HEK293 (cell line): Measurements from ENCODE around the gene SMO.
A peak's percentile ranks its signal among the peaks of the same experiment; 100 is the strongest.

Source experiments
- CTCF ChIA-PET: fragments of 350-600 bp; formaldehyde crosslinking; extraction: SDS; loops from one replicate; lab custom pipeline; 2021; ENCODE audit warnings: antibody characterized with exemption; lab: Yijun Ruan, JAX
- POLR2A ChIA-PET: fragments of 300-600 bp; formaldehyde crosslinking; extraction: SDS; loops from one replicate; lab custom pipeline; 2020; ENCODE audit warnings: antibody characterized with exemption, inconsistent platforms; lab: Yijun Ruan, JAX
- H3K27ac ChIP-seq: fragments of 200-500 bp; sonication (Bioruptor generic); 2 replicates; pipeline ENCODE4 v1.5.1; 2014; ENCODE audit warnings: low read depth, low read length, control low read depth, inconsistent platforms; ENCODE audit errors: extremely low read depth
- H3K36me3 ChIP-seq, 2 experiments: fragments of 200-500 bp in 1 of 2; sonication (Bioruptor generic) in 1 of 2; 1 replicate in 1 of 2; 2 replicates in 1 of 2; pipeline ENCODE4 v1.5.1; 2014 to 2017; ENCODE audit warnings: inconsistent platforms in 2 of 2, low read length in 2 of 2; ENCODE audit not compliant: control insufficient read depth in 2 of 2, insufficient read depth in 1 of 2
- H3K4me1 ChIP-seq: fragments of 200-500 bp; sonication (Bioruptor generic); 2 replicates; pipeline ENCODE4 v1.5.1; 2014; ENCODE audit warnings: mild to moderate bottlenecking, low read length, inconsistent platforms; ENCODE audit not compliant: control insufficient read depth, insufficient read depth
- H3K4me3 ChIP-seq: 2 replicates; pipeline ENCODE4 v1.5.1; 2011; ENCODE audit warnings: low read depth, mild to moderate bottlenecking, control low read depth, low read length, moderate library complexity
- H3K9me3 ChIP-seq: fragments of 200-500 bp; sonication (Bioruptor generic); 2 replicates; pipeline ENCODE4 v1.5.1; 2014; ENCODE audit warnings: low read depth, low read length, inconsistent platforms; ENCODE audit not compliant: control insufficient read depth, insufficient read depth
- EGR2 ChIP-seq: fragments of 450-650 bp; formaldehyde crosslinking; IDR thresholded peaks from 2 replicates; pipeline ENCODE4 v1.5.1; 2016; ENCODE audit warnings: low read depth, missing biosample characterization, missing genetic modification characterization
- GLI2 ChIP-seq: fragments of 450-650 bp; formaldehyde crosslinking; IDR thresholded peaks from 2 replicates; pipeline ENCODE4; 2017; ENCODE audit warnings: missing biosample characterization, missing genetic modification characterization, low read depth, borderline replicate concordance
- GLI4 ChIP-seq: fragments of 450-650 bp; formaldehyde crosslinking; IDR thresholded peaks from 2 replicates; pipeline ENCODE4 v1.5.1; 2016; ENCODE audit warnings: missing biosample characterization, missing genetic modification characterization
- GLIS1 ChIP-seq: fragments of 450-650 bp; formaldehyde crosslinking; IDR thresholded peaks from 2 replicates; pipeline ENCODE4 v1.5.1; 2016; ENCODE audit warnings: missing biosample characterization, missing genetic modification characterization
- MZF1 ChIP-seq: fragments of 450-650 bp; formaldehyde crosslinking; IDR thresholded peaks from 2 replicates; pipeline ENCODE4 v1.5.1; 2017; ENCODE audit warnings: missing biosample characterization, missing genetic modification characterization, borderline replicate concordance
- SP2 ChIP-seq: fragments of 450-650 bp; formaldehyde crosslinking; IDR thresholded peaks from 2 replicates; pipeline ENCODE4 v1.5.1; 2016; ENCODE audit warnings: missing biosample characterization, missing genetic modification characterization
- ZBTB11 ChIP-seq: fragments of 450-650 bp; formaldehyde crosslinking; conservative IDR thresholded peaks from 2 replicates; pipeline ENCODE4 v1.5.1; 2016; ENCODE audit warnings: low read depth, missing biosample characterization, missing genetic modification characterization
- ZBTB17 ChIP-seq: fragments of 450-650 bp; formaldehyde crosslinking; IDR thresholded peaks from 2 replicates; pipeline ENCODE4 v1.5.1; 2016; ENCODE audit warnings: missing biosample characterization, missing genetic modification characterization
- ZBTB20 ChIP-seq: fragments of 450-650 bp; formaldehyde crosslinking; IDR thresholded peaks from 2 replicates; pipeline ENCODE4 v1.5.1; 2016; ENCODE audit warnings: missing biosample characterization, missing genetic modification characterization
- ZNF146 ChIP-seq: fragments of 450-650 bp; formaldehyde crosslinking; IDR thresholded peaks from 2 replicates; pipeline ENCODE4 v1.5.1; 2016; ENCODE audit warnings: missing biosample characterization, missing genetic modification characterization
- ZNF175 ChIP-seq: fragments of 450-650 bp; formaldehyde crosslinking; IDR thresholded peaks from 2 replicates; pipeline ENCODE4 v1.5.1; 2016; ENCODE audit warnings: missing biosample characterization, missing genetic modification characterization
- ZNF202 ChIP-seq: fragments of 450-650 bp; formaldehyde crosslinking; IDR thresholded peaks from 2 replicates; pipeline ENCODE4 v1.5.1; 2016; ENCODE audit warnings: missing biosample characterization, missing genetic modification characterization, borderline replicate concordance
- ZNF214 ChIP-seq: fragments of 450-650 bp; formaldehyde crosslinking; IDR thresholded peaks from 2 replicates; pipeline ENCODE4 v1.5.1; 2017; ENCODE audit warnings: missing biosample characterization, mild to moderate bottlenecking, missing genetic modification characterization, borderline replicate concordance
- ZNF335 ChIP-seq: fragments of 450-650 bp; formaldehyde crosslinking; conservative IDR thresholded peaks from 2 replicates; pipeline ENCODE4 v1.5.1; 2016; ENCODE audit warnings: missing biosample characterization, missing genetic modification characterization
- ZNF341 ChIP-seq: fragments of 450-650 bp; formaldehyde crosslinking; IDR thresholded peaks from 2 replicates; pipeline ENCODE4; 2016; ENCODE audit warnings: low read depth, missing biosample characterization, missing genetic modification characterization
- ZNF398 ChIP-seq: fragments of 450-650 bp; formaldehyde crosslinking; IDR thresholded peaks from 2 replicates; pipeline ENCODE4 v1.5.1; 2017; ENCODE audit warnings: missing biosample characterization, missing genetic modification characterization
- ZNF404 ChIP-seq: fragments of 450-650 bp; formaldehyde crosslinking; IDR thresholded peaks from 2 replicates; pipeline ENCODE4 v1.5.1; 2017; ENCODE audit warnings: missing biosample characterization, missing genetic modification characterization
- ZNF416 ChIP-seq: fragments of 450-650 bp; formaldehyde crosslinking; IDR thresholded peaks from 2 replicates; pipeline ENCODE4 v1.5.1; 2016; ENCODE audit warnings: missing biosample characterization, missing genetic modification characterization
- ZNF426 ChIP-seq: fragments of 450-650 bp; formaldehyde crosslinking; IDR thresholded peaks from 2 replicates; pipeline ENCODE4 v1.5.1; 2017; ENCODE audit warnings: missing biosample characterization, missing genetic modification characterization, mild to moderate bottlenecking, inconsistent platforms, moderate library complexity
- ZNF585B ChIP-seq: fragments of 450-650 bp; formaldehyde crosslinking; IDR thresholded peaks from 2 replicates; pipeline ENCODE4 v1.5.1; 2016; ENCODE audit warnings: missing biosample characterization, missing genetic modification characterization
- ZNF596 ChIP-seq: fragments of 450-650 bp; IDR thresholded peaks from 2 replicates; pipeline ENCODE4 v1.5.0; 2018; ENCODE audit warnings: missing biosample characterization, mild to moderate bottlenecking, missing genetic modification characterization, moderate library complexity
- ZNF600 ChIP-seq: fragments of 450-650 bp; formaldehyde crosslinking; IDR thresholded peaks from 2 replicates; pipeline ENCODE4 v1.5.1; 2016; ENCODE audit warnings: missing biosample characterization, missing genetic modification characterization
- ZSCAN4 ChIP-seq: fragments of 450-650 bp; formaldehyde crosslinking; IDR thresholded peaks from 2 replicates; pipeline ENCODE4 v1.5.1; 2017; ENCODE audit warnings: missing biosample characterization, missing genetic modification characterization
- TF ChIP-seq, protein P1 (sequence below): fragments of 450-650 bp; formaldehyde crosslinking; IDR thresholded peaks from 2 replicates; pipeline ENCODE4 v1.5.1; 2016; ENCODE audit warnings: missing biosample characterization, missing genetic modification characterization
- TF ChIP-seq, protein P2 (sequence below): fragments of 450-650 bp; formaldehyde crosslinking; IDR thresholded peaks from 2 replicates; pipeline ENCODE4 v1.5.1; 2016; ENCODE audit warnings: missing biosample characterization, missing genetic modification characterization
- TF ChIP-seq, protein P3 (sequence below): sonication (generic); formaldehyde crosslinking; IDR thresholded peaks from 2 replicates; pipeline ENCODE4 v1.8.1; 2022; ENCODE audit warnings: mild to moderate bottlenecking, moderate library complexity, missing genetic modification reagents

SMO gene

DNA sequence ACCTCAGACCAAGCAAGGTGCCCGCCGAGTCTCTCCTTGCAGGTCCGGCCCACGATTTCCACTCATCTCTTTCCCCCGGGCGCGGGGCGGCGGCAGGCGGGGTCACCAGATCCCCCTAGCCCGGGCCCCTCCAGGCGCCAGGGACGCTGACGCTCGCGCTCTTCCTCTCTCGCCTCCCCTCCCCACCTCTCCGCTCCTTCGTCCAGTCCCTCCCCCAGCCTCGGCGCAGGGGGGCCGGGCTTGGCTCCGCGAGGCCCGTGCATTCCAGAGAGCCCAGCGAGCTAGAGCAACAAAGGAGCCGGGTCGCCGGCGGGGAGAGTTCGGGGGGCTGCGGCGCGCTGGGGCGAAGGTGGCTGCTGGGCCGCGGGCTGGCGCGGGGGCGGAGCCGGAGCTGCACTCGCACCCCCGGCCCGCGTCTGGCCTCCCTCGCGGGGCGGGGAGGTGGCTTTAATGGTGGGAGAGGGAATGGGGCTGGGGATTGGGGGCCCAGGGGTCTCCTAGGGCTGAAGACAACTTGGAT, at the start of gene SMO:
Gene SMO (plus strand): TSS at position 262 of the 520 bp plus-strand sequence. CDS start 519 bp downstream, outside the sequence.
- Histone ChIP-seq H3K9me3 (no peaks in the 10 kb centered on the region), H3K4me3 (peak within 1 kb of the TSS; percentile 87), H3K27ac (peak within 1 kb of the TSS; percentile 85), H3K36me3 (peaks cover 0 to 20% of the 10 kb centered on the region in 2 experiments; a peak in 1 of 3 replicates), H3K4me1 (no peaks in the 10 kb centered on the region; the same call in 1 of the 2 replicates)
- ChIA-PET CTCF (no interaction called here), POLR2A (interaction anchor here (0.6 to 1.1 kb wide), 4 partner anchors 32 to 147 kb away, joined by 3 to 7 read pairs (median 4); partner anchors contain the start of gene AHCYL2)
- TF ChIP-seq ZNF600 (peak; percentile 72; the same call in 1 of the 2 replicates), GLI2 (tag by site-specific recombination) (no peak), ZNF416 (tag by site-specific recombination) (no peak), ZBTB20 (tag by site-specific recombination) (peak; percentile 98), ZBTB11 (tag by site-specific recombination) (peak; percentile 40; the same call in 1 of the 2 replicates), ZNF596 (tag by site-specific recombination) (no peak), ZNF214 (tag by site-specific recombination) (no peak), ZNF341 (peak; percentile 100), ZNF146 (tag by site-specific recombination) (no peak), GLI4 (tag by site-specific recombination) (no peak), ZNF585B (tag by site-specific recombination) (no peak), ZNF335 (tag by site-specific recombination) (peak; percentile 89), ZBTB17 (tag by site-specific recombination) (peak; percentile 99), ZSCAN4 (tag by site-specific recombination) (0 out of 2 replicates have a peak, but pooled peaks have one; percentile 10), SP2 (tag by site-specific recombination) (peak; percentile 71), ZNF426 (no peak), ZNF202 (tag by site-specific recombination) (no peak), GLIS1 (tag by site-specific recombination) (peak; percentile 80), MZF1 (peak; percentile 73; the same call in 1 of the 2 replicates), EGR2 (tag by site-specific recombination) (no peak), ZNF398 (tag by site-specific recombination) (peak; percentile 92), ZNF404 (no peak), ZNF175 (no peak)
- TF ChIP-seq, protein P1, sequence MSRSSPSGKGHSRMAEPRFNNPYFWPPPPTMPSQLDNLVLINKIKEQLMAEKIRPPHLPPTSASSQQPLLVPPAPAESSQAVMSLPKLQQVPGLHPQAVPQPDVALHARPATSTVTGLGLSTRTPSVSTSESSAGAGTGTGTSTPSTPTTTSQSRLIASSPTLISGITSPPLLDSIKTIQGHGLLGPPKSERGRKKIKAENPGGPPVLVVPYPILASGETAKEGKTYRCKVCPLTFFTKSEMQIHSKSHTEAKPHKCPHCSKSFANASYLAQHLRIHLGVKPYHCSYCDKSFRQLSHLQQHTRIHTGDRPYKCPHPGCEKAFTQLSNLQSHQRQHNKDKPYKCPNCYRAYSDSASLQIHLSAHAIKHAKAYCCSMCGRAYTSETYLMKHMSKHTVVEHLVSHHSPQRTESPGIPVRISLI = no peak
- TF ChIP-seq, protein P2, sequence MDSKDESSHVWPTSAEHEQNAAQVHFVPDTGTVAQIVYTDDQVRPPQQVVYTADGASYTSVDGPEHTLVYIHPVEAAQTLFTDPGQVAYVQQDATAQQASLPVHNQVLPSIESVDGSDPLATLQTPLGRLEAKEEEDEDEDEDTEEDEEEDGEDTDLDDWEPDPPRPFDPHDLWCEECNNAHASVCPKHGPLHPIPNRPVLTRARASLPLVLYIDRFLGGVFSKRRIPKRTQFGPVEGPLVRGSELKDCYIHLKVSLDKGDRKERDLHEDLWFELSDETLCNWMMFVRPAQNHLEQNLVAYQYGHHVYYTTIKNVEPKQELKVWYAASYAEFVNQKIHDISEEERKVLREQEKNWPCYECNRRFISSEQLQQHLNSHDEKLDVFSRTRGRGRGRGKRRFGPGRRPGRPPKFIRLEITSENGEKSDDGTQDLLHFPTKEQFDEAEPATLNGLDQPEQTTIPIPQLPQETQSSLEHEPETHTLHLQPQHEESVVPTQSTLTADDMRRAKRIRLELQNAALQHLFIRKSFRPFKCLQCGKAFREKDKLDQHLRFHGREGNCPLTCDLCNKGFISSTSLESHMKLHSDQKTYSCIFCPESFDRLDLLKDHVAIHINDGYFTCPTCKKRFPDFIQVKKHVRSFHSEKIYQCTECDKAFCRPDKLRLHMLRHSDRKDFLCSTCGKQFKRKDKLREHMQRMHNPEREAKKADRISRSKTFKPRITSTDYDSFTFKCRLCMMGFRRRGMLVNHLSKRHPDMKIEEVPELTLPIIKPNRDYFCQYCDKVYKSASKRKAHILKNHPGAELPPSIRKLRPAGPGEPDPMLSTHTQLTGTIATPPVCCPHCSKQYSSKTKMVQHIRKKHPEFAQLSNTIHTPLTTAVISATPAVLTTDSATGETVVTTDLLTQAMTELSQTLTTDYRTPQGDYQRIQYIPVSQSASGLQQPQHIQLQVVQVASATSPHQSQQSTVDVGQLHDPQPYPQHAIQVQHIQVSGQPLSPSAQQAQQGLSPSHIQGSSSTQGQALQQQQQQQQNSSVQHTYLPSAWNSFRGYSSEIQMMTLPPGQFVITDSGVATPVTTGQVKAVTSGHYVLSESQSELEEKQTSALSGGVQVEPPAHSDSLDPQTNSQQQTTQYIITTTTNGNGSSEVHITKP (tag by site-specific recombination) = peak; percentile 78
- TF ChIP-seq, protein P3, sequence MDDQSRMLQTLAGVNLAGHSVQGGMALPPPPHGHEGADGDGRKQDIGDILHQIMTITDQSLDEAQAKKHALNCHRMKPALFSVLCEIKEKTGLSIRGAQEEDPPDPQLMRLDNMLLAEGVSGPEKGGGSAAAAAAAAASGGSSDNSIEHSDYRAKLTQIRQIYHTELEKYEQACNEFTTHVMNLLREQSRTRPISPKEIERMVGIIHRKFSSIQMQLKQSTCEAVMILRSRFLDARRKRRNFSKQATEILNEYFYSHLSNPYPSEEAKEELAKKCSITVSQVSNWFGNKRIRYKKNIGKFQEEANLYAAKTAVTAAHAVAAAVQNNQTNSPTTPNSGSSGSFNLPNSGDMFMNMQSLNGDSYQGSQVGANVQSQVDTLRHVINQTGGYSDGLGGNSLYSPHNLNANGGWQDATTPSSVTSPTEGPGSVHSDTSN (CRISPR knock-in tag) = no peak
